WTC11 (cell line): Measurements from ENCODE around the gene JAZF1.

Experiments
- JAZF1 ChIP-seq: fragments of 250-450 bp; sonication (Bioruptor Pico); IDR thresholded peaks from 2 replicates; pipeline ENCODE4 v1.9.0; 2021; ENCODE audit warnings: moderate library complexity, mild to moderate bottlenecking, inconsistent platforms
- NFYB ChIP-seq: sonication (generic); formaldehyde crosslinking; conservative IDR thresholded peaks from 2 replicates; pipeline ENCODE4 v1.8.0; 2022; ENCODE audit warnings: low read depth, missing genetic modification reagents
- NR2C2 ChIP-seq: sonication (generic); formaldehyde crosslinking; IDR thresholded peaks from 2 replicates; pipeline ENCODE4 v1.8.0; 2022; ENCODE audit warnings: mild to moderate bottlenecking, missing genetic modification reagents
- NR3C1 ChIP-seq: sonication (generic); formaldehyde crosslinking; conservative IDR thresholded peaks from 2 replicates; pipeline ENCODE4 v1.8.1; 2023; ENCODE audit warnings: low read depth, mild to moderate bottlenecking, missing genetic modification reagents
- SP1 ChIP-seq: sonication (generic); formaldehyde crosslinking; conservative IDR thresholded peaks from 2 replicates; pipeline ENCODE4 v1.8.1; 2022; ENCODE audit warnings: missing genetic modification reagents
- TP53 ChIP-seq: sonication (generic); formaldehyde crosslinking; IDR thresholded peaks from 2 replicates; pipeline ENCODE4 v1.8.1; 2023; ENCODE audit warnings: mild to moderate bottlenecking, missing genetic modification reagents
- ZNF232 ChIP-seq: sonication (generic); formaldehyde crosslinking; IDR thresholded peaks from 2 replicates; pipeline ENCODE4 v1.8.0; 2022; ENCODE audit warnings: mild to moderate bottlenecking, missing genetic modification reagents
- TF ChIP-seq, protein P1 (sequence below): fragments of 200-600 bp; IDR thresholded peaks from 2 replicates; pipeline ENCODE4 v1.8.0; 2022; ENCODE audit warnings: antibody characterized with exemption
- TF ChIP-seq, protein P2 (sequence below): sonication (generic); formaldehyde crosslinking; IDR thresholded peaks from 2 replicates; pipeline ENCODE4 v1.8.1; 2022; ENCODE audit warnings: mild to moderate bottlenecking, missing genetic modification reagents, moderate library complexity, borderline replicate concordance
- TF ChIP-seq, protein P3 (sequence below): sonication (generic); formaldehyde crosslinking; IDR thresholded peaks from 2 replicates; pipeline ENCODE4 v1.8.1; 2022; ENCODE audit warnings: missing genetic modification reagents, borderline replicate concordance
- TF ChIP-seq, protein P4 (sequence below): sonication (generic); formaldehyde crosslinking; IDR thresholded peaks from 2 replicates; pipeline ENCODE4 v1.8.0; 2022; ENCODE audit warnings: mild to moderate bottlenecking, missing genetic modification reagents
- TF ChIP-seq, protein P5 (sequence below): sonication (generic); formaldehyde crosslinking; IDR thresholded peaks from 2 replicates; pipeline ENCODE4 v1.8.0; 2022; ENCODE audit warnings: missing genetic modification reagents
- TF ChIP-seq, protein P6 (sequence below): fragments of 250-450 bp; sonication (Bioruptor Pico); IDR thresholded peaks from 2 replicates; pipeline ENCODE4 v1.9.0; 2021; ENCODE audit warnings: moderate library complexity, mild to moderate bottlenecking, inconsistent platforms, borderline replicate concordance
- TF ChIP-seq, protein P7 (sequence below): sonication (generic); formaldehyde crosslinking; IDR thresholded peaks from 2 replicates; pipeline ENCODE4 v1.8.1; 2022; ENCODE audit warnings: low read depth, mild to moderate bottlenecking, moderate library complexity, missing genetic modification reagents, borderline replicate concordance

DNA sequence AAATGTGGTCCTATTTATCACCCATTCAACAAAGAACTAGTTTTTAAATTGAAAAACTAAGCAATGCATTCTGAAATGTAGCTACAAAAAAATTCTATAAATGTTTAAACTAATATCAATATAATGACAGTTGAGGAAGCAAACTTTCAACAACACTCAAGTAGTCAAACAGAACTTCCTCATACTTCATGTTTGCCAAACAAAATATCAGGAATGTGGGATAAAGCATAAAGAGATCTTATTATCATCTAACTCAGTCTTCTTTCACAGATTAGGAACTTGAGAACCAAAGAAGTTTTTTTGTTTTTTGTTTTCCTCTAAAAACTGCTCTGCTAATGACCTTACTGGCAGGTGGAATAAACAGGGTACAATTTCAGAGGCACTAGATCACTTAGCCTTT, 116.2 kb downstream of the JAZF1 start:
- TF ChIP-seq, protein P1, sequence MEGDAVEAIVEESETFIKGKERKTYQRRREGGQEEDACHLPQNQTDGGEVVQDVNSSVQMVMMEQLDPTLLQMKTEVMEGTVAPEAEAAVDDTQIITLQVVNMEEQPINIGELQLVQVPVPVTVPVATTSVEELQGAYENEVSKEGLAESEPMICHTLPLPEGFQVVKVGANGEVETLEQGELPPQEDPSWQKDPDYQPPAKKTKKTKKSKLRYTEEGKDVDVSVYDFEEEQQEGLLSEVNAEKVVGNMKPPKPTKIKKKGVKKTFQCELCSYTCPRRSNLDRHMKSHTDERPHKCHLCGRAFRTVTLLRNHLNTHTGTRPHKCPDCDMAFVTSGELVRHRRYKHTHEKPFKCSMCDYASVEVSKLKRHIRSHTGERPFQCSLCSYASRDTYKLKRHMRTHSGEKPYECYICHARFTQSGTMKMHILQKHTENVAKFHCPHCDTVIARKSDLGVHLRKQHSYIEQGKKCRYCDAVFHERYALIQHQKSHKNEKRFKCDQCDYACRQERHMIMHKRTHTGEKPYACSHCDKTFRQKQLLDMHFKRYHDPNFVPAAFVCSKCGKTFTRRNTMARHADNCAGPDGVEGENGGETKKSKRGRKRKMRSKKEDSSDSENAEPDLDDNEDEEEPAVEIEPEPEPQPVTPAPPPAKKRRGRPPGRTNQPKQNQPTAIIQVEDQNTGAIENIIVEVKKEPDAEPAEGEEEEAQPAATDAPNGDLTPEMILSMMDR: no peak
- TF ChIP-seq NFYB (CRISPR knock-in tag) (no peak), JAZF1 (CRISPR knock-in tag) (no peak), SP1 (no peak), ZNF232 (no peak), NR3C1 (CRISPR knock-in tag) (no peak), NR2C2 (no peak), TP53 (no peak)
- TF ChIP-seq, protein P2, sequence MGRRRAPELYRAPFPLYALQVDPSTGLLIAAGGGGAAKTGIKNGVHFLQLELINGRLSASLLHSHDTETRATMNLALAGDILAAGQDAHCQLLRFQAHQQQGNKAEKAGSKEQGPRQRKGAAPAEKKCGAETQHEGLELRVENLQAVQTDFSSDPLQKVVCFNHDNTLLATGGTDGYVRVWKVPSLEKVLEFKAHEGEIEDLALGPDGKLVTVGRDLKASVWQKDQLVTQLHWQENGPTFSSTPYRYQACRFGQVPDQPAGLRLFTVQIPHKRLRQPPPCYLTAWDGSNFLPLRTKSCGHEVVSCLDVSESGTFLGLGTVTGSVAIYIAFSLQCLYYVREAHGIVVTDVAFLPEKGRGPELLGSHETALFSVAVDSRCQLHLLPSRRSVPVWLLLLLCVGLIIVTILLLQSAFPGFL (CRISPR knock-in tag): no peak
- TF ChIP-seq, protein P3, sequence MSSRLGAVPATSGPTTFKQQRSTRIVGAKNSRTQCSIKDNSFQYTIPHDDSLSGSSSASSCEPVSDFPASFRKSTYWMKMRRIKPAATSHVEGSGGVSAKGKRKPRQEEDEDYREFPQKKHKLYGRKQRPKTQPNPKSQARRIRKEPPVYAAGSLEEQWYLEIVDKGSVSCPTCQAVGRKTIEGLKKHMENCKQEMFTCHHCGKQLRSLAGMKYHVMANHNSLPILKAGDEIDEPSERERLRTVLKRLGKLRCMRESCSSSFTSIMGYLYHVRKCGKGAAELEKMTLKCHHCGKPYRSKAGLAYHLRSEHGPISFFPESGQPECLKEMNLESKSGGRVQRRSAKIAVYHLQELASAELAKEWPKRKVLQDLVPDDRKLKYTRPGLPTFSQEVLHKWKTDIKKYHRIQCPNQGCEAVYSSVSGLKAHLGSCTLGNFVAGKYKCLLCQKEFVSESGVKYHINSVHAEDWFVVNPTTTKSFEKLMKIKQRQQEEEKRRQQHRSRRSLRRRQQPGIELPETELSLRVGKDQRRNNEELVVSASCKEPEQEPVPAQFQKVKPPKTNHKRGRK (CRISPR knock-in tag): no peak
- TF ChIP-seq, protein P4, sequence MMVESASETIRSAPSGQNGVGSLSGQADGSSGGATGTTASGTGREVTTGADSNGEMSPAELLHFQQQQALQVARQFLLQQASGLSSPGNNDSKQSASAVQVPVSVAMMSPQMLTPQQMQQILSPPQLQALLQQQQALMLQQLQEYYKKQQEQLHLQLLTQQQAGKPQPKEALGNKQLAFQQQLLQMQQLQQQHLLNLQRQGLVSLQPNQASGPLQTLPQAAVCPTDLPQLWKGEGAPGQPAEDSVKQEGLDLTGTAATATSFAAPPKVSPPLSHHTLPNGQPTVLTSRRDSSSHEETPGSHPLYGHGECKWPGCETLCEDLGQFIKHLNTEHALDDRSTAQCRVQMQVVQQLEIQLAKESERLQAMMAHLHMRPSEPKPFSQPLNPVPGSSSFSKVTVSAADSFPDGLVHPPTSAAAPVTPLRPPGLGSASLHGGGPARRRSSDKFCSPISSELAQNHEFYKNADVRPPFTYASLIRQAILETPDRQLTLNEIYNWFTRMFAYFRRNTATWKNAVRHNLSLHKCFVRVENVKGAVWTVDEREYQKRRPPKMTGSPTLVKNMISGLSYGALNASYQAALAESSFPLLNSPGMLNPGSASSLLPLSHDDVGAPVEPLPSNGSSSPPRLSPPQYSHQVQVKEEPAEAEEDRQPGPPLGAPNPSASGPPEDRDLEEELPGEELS (CRISPR knock-in tag): no peak
- TF ChIP-seq, protein P5, sequence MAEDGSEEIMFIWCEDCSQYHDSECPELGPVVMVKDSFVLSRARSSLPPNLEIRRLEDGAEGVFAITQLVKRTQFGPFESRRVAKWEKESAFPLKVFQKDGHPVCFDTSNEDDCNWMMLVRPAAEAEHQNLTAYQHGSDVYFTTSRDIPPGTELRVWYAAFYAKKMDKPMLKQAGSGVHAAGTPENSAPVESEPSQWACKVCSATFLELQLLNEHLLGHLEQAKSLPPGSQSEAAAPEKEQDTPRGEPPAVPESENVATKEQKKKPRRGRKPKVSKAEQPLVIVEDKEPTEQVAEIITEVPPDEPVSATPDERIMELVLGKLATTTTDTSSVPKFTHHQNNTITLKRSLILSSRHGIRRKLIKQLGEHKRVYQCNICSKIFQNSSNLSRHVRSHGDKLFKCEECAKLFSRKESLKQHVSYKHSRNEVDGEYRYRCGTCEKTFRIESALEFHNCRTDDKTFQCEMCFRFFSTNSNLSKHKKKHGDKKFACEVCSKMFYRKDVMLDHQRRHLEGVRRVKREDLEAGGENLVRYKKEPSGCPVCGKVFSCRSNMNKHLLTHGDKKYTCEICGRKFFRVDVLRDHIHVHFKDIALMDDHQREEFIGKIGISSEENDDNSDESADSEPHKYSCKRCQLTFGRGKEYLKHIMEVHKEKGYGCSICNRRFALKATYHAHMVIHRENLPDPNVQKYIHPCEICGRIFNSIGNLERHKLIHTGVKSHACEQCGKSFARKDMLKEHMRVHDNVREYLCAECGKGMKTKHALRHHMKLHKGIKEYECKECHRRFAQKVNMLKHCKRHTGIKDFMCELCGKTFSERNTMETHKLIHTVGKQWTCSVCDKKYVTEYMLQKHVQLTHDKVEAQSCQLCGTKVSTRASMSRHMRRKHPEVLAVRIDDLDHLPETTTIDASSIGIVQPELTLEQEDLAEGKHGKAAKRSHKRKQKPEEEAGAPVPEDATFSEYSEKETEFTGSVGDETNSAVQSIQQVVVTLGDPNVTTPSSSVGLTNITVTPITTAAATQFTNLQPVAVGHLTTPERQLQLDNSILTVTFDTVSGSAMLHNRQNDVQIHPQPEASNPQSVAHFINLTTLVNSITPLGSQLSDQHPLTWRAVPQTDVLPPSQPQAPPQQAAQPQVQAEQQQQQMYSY (CRISPR knock-in tag): no peak
- TF ChIP-seq, protein P6, sequence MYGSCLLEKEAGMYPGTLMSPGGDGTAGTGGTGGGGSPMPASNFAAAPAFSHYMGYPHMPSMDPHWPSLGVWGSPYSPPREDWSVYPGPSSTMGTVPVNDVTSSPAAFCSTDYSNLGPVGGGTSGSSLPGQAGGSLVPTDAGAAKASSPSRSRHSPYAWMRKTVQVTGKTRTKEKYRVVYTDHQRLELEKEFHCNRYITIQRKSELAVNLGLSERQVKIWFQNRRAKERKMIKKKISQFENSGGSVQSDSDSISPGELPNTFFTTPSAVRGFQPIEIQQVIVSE (CRISPR knock-in tag): no peak
- TF ChIP-seq, protein P7, sequence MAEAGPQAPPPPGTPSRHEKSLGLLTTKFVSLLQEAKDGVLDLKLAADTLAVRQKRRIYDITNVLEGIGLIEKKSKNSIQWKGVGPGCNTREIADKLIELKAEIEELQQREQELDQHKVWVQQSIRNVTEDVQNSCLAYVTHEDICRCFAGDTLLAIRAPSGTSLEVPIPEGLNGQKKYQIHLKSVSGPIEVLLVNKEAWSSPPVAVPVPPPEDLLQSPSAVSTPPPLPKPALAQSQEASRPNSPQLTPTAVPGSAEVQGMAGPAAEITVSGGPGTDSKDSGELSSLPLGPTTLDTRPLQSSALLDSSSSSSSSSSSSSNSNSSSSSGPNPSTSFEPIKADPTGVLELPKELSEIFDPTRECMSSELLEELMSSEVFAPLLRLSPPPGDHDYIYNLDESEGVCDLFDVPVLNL: no peak
